ENCODE results near the gene FEZ2.

GRCh38 chr2:36523153-36523552, 74.8 kb downstream of the FEZ2 start:
- TF ChIP-seq ZBTB21 (CRISPR knock-in tag; IDR thresholded peaks at IDR 0.05) (no peak), MAFK (conservative IDR thresholded peaks at IDR 0.05 in 1 of 2, IDR thresholded peaks at IDR 0.05 in 1 of 2; ENCODE audit: low read length in 2 of 2) (no peak)
